IMR-90 (cell line): ENCODE measurements around the gene LRRC10B. TPM values are rescaled to one million over a fixed set of nuclear protein-coding genes. Genes with fewer than 3 reads are reported as not detected.

Experiments used
- ATAC-seq: fragments of 200-7000 bp; cut with Tn5 transposase; 2 replicates; pipeline ENCODE4 v1.9.1; 2020; ENCODE audit warnings: low read depth, mild to moderate bottlenecking, moderate library complexity
- BruUV-seq: library from RNA; stranded (reverse); fragments of 400-500 nt; replicated peaks from 2 replicates; lab custom pipeline; 2021; lab: Mats Ljungman, UMichigan
- CTCF ChIA-PET: fragments of 300-600 bp; formaldehyde crosslinking; extraction: SDS; loops from one replicate; lab custom pipeline; 2021; ENCODE audit warnings: antibody characterized with exemption; lab: Yijun Ruan, JAX
- POLR2A ChIA-PET: fragments of 300-600 bp; sonication (Branson Sonifier 250); formaldehyde crosslinking; loops from one replicate; lab custom pipeline; 2022; ENCODE audit warnings: antibody characterized with exemption; ENCODE audit not compliant: unreplicated experiment; lab: Charles Lee
- DNase-seq: peaks from one replicate; pipeline ENCODE4 v3.0.0; 2013
- H2AFZ ChIP-seq: replicated peaks from 2 replicates; pipeline ENCODE3; 2013; ENCODE audit warnings: low read length, mild to moderate bottlenecking; ENCODE audit not compliant: poor library complexity
- H2AK5ac ChIP-seq: 2 replicates; pipeline ENCODE4 v1.6.1; 2013; ENCODE audit warnings: low read depth, low read length, inconsistent platforms
- H2AK9ac ChIP-seq: replicated peaks from 2 replicates; pipeline ENCODE3; 2013; ENCODE audit warnings: mild to moderate bottlenecking, low read depth, low read length, moderate library complexity; ENCODE audit not compliant: poor library complexity
- H2BK120ac ChIP-seq: 2 replicates; pipeline ENCODE4 v1.6.1; 2013; ENCODE audit warnings: low read depth, low read length, inconsistent platforms
- H2BK15ac ChIP-seq: 3 replicates; pipeline ENCODE4 v1.6.1; 2013; ENCODE audit warnings: low read depth, low read length, inconsistent platforms
- H2BK20ac ChIP-seq: 2 replicates; pipeline ENCODE4 v1.6.1; 2013; ENCODE audit warnings: low read depth, mild to moderate bottlenecking, inconsistent platforms, low read length, moderate library complexity
- H2BK5ac ChIP-seq: 2 replicates; pipeline ENCODE4 v1.6.1; 2013; ENCODE audit warnings: mild to moderate bottlenecking, low read depth, low read length, inconsistent platforms; ENCODE audit not compliant: poor library complexity, severe bottlenecking
- H3K14ac ChIP-seq: replicated peaks from 2 replicates; pipeline ENCODE4 v1.6.1; 2013; ENCODE audit warnings: low read depth, low read length, inconsistent platforms
- H3K18ac ChIP-seq: 2 replicates; pipeline ENCODE4 v1.6.1; 2013; ENCODE audit warnings: low read depth, low read length, control low read depth
- H3K23ac ChIP-seq: 2 replicates; pipeline ENCODE4 v1.6.1; 2013; ENCODE audit warnings: low read depth, low read length, inconsistent platforms
- H3K27ac ChIP-seq: 2 replicates; pipeline ENCODE4 v1.5.1; 2013; ENCODE audit warnings: mild to moderate bottlenecking, control low read depth, low read length; ENCODE audit not compliant: insufficient read depth
- H3K27me3 ChIP-seq: 2 replicates; pipeline ENCODE4 v1.6.1; 2013; ENCODE audit warnings: low read length; ENCODE audit not compliant: control insufficient read depth, insufficient read depth
- H3K36me3 ChIP-seq: 2 replicates; pipeline ENCODE4 v1.6.1; 2013; ENCODE audit warnings: low read length, mixed read lengths; ENCODE audit not compliant: control insufficient read depth, insufficient read depth
- H3K4ac ChIP-seq: 2 replicates; pipeline ENCODE4 v1.6.1; 2013; ENCODE audit warnings: low read depth, low read length, inconsistent platforms
- H3K4me1 ChIP-seq: 2 replicates; pipeline ENCODE4 v1.6.1; 2013; ENCODE audit warnings: low read length, mixed read lengths; ENCODE audit not compliant: control insufficient read depth, insufficient read depth
- H3K4me2 ChIP-seq: 2 replicates; pipeline ENCODE4 v1.6.1; 2013; ENCODE audit warnings: low read depth, mild to moderate bottlenecking, control low read depth, low read length, moderate library complexity
- H3K4me3 ChIP-seq: 2 replicates; pipeline ENCODE4 v1.5.1; 2013; ENCODE audit warnings: low read depth, mild to moderate bottlenecking, control low read depth, low read length, moderate library complexity; ENCODE audit not compliant: insufficient read depth
- H3K56ac ChIP-seq: 2 replicates; pipeline ENCODE4 v1.6.1; 2013; ENCODE audit warnings: low read length, inconsistent platforms; ENCODE audit not compliant: insufficient read depth; ENCODE audit errors: extremely low read depth
- H3K79me1 ChIP-seq, 2 experiments: 2 replicates each; pipeline ENCODE4 v1.6.1; 2013; ENCODE audit warnings: low read length in 2 of 2, inconsistent platforms in 1 of 2, low read depth in 1 of 2
- H3K9ac ChIP-seq: 2 replicates; pipeline ENCODE4 v1.6.1; 2013; ENCODE audit warnings: low read depth, low read length, control low read depth
- H3K9me1 ChIP-seq: 2 replicates; pipeline ENCODE4 v1.6.1; 2013; ENCODE audit warnings: low read length, inconsistent platforms; ENCODE audit not compliant: insufficient read depth
- H3K9me3 ChIP-seq: 2 replicates; pipeline ENCODE4 v1.6.1; 2013; ENCODE audit warnings: low read length; ENCODE audit not compliant: control insufficient read depth, insufficient read depth
- H4K20me1 ChIP-seq: 2 replicates; pipeline ENCODE4 v1.6.1; 2013; ENCODE audit warnings: low read length, inconsistent platforms; ENCODE audit not compliant: insufficient read depth
- H4K5ac ChIP-seq: 2 replicates; pipeline ENCODE4 v1.6.1; 2013; ENCODE audit warnings: mild to moderate bottlenecking, low read depth, low read length, control low read depth
- H4K8ac ChIP-seq, 2 experiments: 2 replicates each; pipeline ENCODE4 v1.6.1; 2013; ENCODE audit warnings: low read depth in 2 of 2, low read length in 2 of 2, control low read depth in 1 of 2, inconsistent platforms in 1 of 2
- H4K91ac ChIP-seq: 2 replicates; pipeline ENCODE4 v1.6.1; 2013; ENCODE audit warnings: low read depth, low read length, inconsistent platforms; ENCODE audit not compliant: insufficient read depth
- BHLHE40 ChIP-seq: fragments of 150-350 bp; IDR thresholded peaks from 2 replicates; pipeline ENCODE4 v1.6.1; 2016; ENCODE audit warnings: mild to moderate bottlenecking, low read depth, low read length
- CEBPB ChIP-seq: IDR thresholded peaks from 2 replicates; pipeline ENCODE4 v1.6.1; 2012; ENCODE audit warnings: low read depth, low read length, improper control_type of control experiment
- CHD1 ChIP-seq: IDR thresholded peaks from 2 replicates; pipeline ENCODE4 v1.6.1; 2012; ENCODE audit warnings: low read depth, low read length, improper control_type of control experiment
- FOS ChIP-seq: fragments of 150-350 bp; IDR thresholded peaks from 2 replicates; pipeline ENCODE4 v1.6.1; 2016; ENCODE audit warnings: low read depth, low read length
- MAFK ChIP-seq: IDR thresholded peaks from 2 replicates; pipeline ENCODE4 v1.6.1; 2012; ENCODE audit warnings: low read depth, low read length, improper control_type of control experiment
- MAZ ChIP-seq: IDR thresholded peaks from 2 replicates; pipeline ENCODE4 v1.6.1; 2012; ENCODE audit warnings: low read depth, mild to moderate bottlenecking, low read length, improper control_type of control experiment, moderate library complexity, borderline replicate concordance
- MXI1 ChIP-seq: IDR thresholded peaks from 2 replicates; pipeline ENCODE4 v1.6.1; 2012; ENCODE audit warnings: low read depth, mild to moderate bottlenecking, low read length, moderate library complexity, borderline replicate concordance
- NFE2L2 ChIP-seq: fragments of 150-350 bp; IDR thresholded peaks from 2 replicates; pipeline ENCODE4 v1.6.1; 2016; ENCODE audit warnings: low read depth, mild to moderate bottlenecking, low read length
- POLR2A ChIP-seq: IDR thresholded peaks from 2 replicates; pipeline ENCODE4 v1.6.1; 2012; ENCODE audit warnings: mild to moderate bottlenecking, low read depth, low read length
- RAD21 ChIP-seq: IDR thresholded peaks from 2 replicates; pipeline ENCODE4 v1.6.1; 2012; ENCODE audit warnings: low read length, improper control_type of control experiment
- RCOR1 ChIP-seq: IDR thresholded peaks from 2 replicates; pipeline ENCODE4 v1.6.1; 2012; ENCODE audit warnings: mild to moderate bottlenecking, low read length, improper control_type of control experiment; ENCODE audit not compliant: insufficient replicate concordance
- RFX5 ChIP-seq: IDR thresholded peaks from 2 replicates; pipeline ENCODE4 v1.8.0; 2012; ENCODE audit warnings: low read depth, mild to moderate bottlenecking, low read length, moderate library complexity
- SMC3 ChIP-seq: fragments of 150-350 bp; IDR thresholded peaks from 2 replicates; pipeline ENCODE4 v1.6.1; 2016; ENCODE audit warnings: low read depth, mild to moderate bottlenecking, antibody characterized with exemption, low read length, moderate library complexity
- WGBS, 2 experiments: methylation state at CpG; one replicate each; pipeline versions ENCODE4 v1.1.5 to v1.1.7; 2013; ENCODE audit warnings: missing lambda C conversion rate in 2 of 2; ENCODE audit not compliant: insufficient read length in 1 of 2; ENCODE audit errors: extremely low coverage in 2 of 2; 5-methylcytosine and 5-hydroxymethylcytosine counted together
- dilution Hi-C: fragments of 300-500 bp; cut with HindIII; formaldehyde crosslinking; loops from one replicate; pipeline ENCODE4 v1.14.3; 2018; ENCODE audit warnings: low sequenced_read_pairs; ENCODE audit not compliant: unreplicated experiment
- in situ Hi-C: fragments of 300-500 bp; cut with MboI; formaldehyde crosslinking; loops from 3 replicates; pipeline ENCODE4 v1.14.3; 2019; ENCODE audit warnings: low sequenced_read_pairs, inconsistent platforms, mixed read lengths
- intact Hi-C: fragments of 100-400 bp; cut with micrococcal nuclease; formaldehyde crosslinking; loops from 2 replicates; pipeline ENCODE4 v1.10.0; 2022
- polyA plus RNA-seq, 3 experiments: library from polyadenylated mRNA; depleted of rRNA; stranded (reverse); fragments of >200 nt; gene quantifications; 2 replicates each; pipeline ENCODE4 v1.2.3, GENCODE V29; 2012; ENCODE audit warnings: low replicate concordance in 1 of 3
- total RNA-seq: library from RNA; depleted of rRNA; stranded (reverse); fragments of >200 nt; gene quantifications from 2 replicates; pipeline ENCODE4 v1.2.3, GENCODE V29; 2012
- TF ChIP-seq, protein P1 (sequence below): conservative IDR thresholded peaks from 2 replicates; pipeline ENCODE4 v1.5.1; 2012; ENCODE audit warnings: mild to moderate bottlenecking, low read depth, low read length, improper control_type of control experiment
- TF ChIP-seq, protein P2 (sequence below): fragments of 150-350 bp; IDR thresholded peaks from 2 replicates; pipeline ENCODE4 v1.6.1; 2016; ENCODE audit warnings: low read depth, mild to moderate bottlenecking, low read length, moderate library complexity, borderline replicate concordance

LRRC10B gene
- total and polyA plus RNA-seq, 2 of the 4 experiments (the other 2 are of a cell fraction) = not detected

DNA sequence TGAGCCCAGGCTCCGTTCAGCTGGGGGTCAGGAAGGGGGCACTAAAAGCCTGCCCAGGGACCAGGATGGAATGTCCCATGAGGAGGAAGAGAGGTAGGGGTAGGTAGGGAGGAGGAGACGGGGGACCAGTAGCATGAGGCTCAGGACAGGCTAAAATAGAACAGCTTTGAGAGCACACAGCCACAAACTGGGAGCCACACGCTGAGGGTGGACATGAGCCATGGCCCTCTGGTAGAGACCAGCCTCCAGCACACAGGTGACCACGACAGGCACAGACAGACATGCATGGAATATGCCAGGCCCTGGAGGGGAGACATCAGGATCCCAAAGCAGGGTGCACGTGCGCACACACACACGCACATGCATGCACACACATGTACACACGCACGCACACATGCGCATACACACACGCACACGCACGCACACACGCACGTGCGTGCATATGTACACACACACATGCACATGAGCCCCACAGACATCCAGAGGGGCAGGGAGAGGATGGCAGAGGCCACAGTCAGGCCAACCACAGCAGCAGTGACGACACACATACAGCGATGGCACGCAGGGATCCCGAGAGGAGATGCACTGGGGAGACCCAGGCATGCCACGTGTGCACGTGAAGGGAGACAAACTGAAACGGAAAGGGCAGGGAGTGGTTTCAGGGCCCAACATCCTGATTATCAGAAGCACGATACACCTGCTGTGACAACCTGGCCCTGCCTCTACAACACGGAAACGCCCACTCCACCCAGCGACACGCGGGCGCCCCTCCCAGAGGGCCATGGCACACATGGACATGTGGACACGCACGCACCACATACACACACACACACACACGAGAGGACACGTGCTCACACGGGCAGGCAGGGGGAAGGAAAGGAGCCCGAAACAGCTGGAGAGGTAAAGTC lies 25.7 kb downstream of the LRRC10B start:
- no peaks in the 10 kb centered on the region for H3K9me3 ChIP-seq
- no peaks in the 10 kb centered on the region; the same call in 1 of the 2 replicates for H3K9me1 ChIP-seq
- H2AK9ac ChIP-seq = no peak overlapping the region
- WGBS, 2 experiments = 72% methylated on average over 23 of the region's 36 CpGs; no CpG with 5 or more reads in 1 of the 2 experiments
- DNase-seq = no peak
- H3K4me3 ChIP-seq = no peak overlapping the region
- no peak overlapping the region for H3K23ac ChIP-seq
- no peak overlapping the region for H2BK20ac ChIP-seq
- H2AK5ac ChIP-seq = no peak overlapping the region
- no peak overlapping the region for H3K9ac ChIP-seq
- no peak overlapping the region for H3K27ac ChIP-seq
- no peaks in the 10 kb centered on the region for H3K36me3 ChIP-seq
- no peaks in the 10 kb centered on the region for H3K79me1 ChIP-seq
- ATAC-seq = no peak
- no peak overlapping the region for H3K56ac ChIP-seq
- intact Hi-C loops (loop anchor here (5.0 kb wide), 2 partner anchors 43 to 93 kb away; no protein-coding TSS in a partner anchor), dilution Hi-C loops (no loop called here), in situ Hi-C loops (no loop called here)
- CTCF ChIA-PET = no interaction called here
- no peak overlapping the region for H3K4me2 ChIP-seq
- BruUV-seq = no TSS peak
- H4K91ac ChIP-seq = no peak overlapping the region
- H4K5ac ChIP-seq = no peak overlapping the region
- TF ChIP-seq RCOR1 (no peak), FOS (no peak), RFX5 (no peak), NFE2L2 (no peak), BHLHE40 (no peak), SMC3 (no peak), MXI1 (no peak), CHD1 (no peak), POLR2A (no peak), MAZ (no peak), MAFK (no peak), CEBPB (no peak), RAD21 (no peak)
- TF ChIP-seq, protein P1, sequence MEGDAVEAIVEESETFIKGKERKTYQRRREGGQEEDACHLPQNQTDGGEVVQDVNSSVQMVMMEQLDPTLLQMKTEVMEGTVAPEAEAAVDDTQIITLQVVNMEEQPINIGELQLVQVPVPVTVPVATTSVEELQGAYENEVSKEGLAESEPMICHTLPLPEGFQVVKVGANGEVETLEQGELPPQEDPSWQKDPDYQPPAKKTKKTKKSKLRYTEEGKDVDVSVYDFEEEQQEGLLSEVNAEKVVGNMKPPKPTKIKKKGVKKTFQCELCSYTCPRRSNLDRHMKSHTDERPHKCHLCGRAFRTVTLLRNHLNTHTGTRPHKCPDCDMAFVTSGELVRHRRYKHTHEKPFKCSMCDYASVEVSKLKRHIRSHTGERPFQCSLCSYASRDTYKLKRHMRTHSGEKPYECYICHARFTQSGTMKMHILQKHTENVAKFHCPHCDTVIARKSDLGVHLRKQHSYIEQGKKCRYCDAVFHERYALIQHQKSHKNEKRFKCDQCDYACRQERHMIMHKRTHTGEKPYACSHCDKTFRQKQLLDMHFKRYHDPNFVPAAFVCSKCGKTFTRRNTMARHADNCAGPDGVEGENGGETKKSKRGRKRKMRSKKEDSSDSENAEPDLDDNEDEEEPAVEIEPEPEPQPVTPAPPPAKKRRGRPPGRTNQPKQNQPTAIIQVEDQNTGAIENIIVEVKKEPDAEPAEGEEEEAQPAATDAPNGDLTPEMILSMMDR = no peak
- TF ChIP-seq, protein P2, sequence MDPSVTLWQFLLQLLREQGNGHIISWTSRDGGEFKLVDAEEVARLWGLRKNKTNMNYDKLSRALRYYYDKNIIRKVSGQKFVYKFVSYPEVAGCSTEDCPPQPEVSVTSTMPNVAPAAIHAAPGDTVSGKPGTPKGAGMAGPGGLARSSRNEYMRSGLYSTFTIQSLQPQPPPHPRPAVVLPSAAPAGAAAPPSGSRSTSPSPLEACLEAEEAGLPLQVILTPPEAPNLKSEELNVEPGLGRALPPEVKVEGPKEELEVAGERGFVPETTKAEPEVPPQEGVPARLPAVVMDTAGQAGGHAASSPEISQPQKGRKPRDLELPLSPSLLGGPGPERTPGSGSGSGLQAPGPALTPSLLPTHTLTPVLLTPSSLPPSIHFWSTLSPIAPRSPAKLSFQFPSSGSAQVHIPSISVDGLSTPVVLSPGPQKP = no peak
- H2AFZ ChIP-seq = no peak overlapping the region
- H3K27me3 ChIP-seq = peaks cover 65% of the 10 kb centered on the region
- H2BK15ac ChIP-seq = no peak overlapping the region
- H3K4me1 ChIP-seq = peaks cover 2% of the 10 kb centered on the region; the same call in 1 of the 2 replicates
- H2BK120ac ChIP-seq = no peak overlapping the region
- no peak overlapping the region for H3K14ac ChIP-seq
- H4K8ac ChIP-seq = no peak overlapping the region
- no peak overlapping the region for H3K18ac ChIP-seq
- H2BK5ac ChIP-seq = no peak overlapping the region
- POLR2A ChIA-PET = no interaction called here
- no peak overlapping the region for H3K4ac ChIP-seq
- no peaks in the 10 kb centered on the region for H4K20me1 ChIP-seq
